Measurements from ENCODE around the gene PHLDB2.

PHLDB2 gene

GRCh38 chr3:111952086-111952485 is 93.0 kb downstream of the PHLDB2 start:
- Histone ChIP-seq H3K36me3 (peaks cover 0 to 13% (median 0%) of the 10 kb centered on the region in 11 experiments; a peak in 4 of 22 replicates), H3K9ac (no peak overlapping the region)

GRCh38 chr3:111952866-111953450 is 93.9 kb downstream of the PHLDB2 start:
- H3K27ac ChIP-seq: no peak overlapping the region
- no peaks in the 10 kb centered on the region for H4K20me1 ChIP-seq
- H3K4me2 ChIP-seq: no peak overlapping the region
- H3K27me3 ChIP-seq: no peaks in the 10 kb centered on the region
- peaks cover 0 to 13% (median 0%) of the 10 kb centered on the region in 11 experiments; a peak in 4 of 22 replicates for H3K36me3 ChIP-seq
- no peak overlapping the region for H3K9ac ChIP-seq
- no peaks in the 10 kb centered on the region for H3K4me1 ChIP-seq
- no peaks in the 10 kb centered on the region for H3K9me3 ChIP-seq (replicated peaks in 1 of 11)
- H3K4me3 ChIP-seq: no peak overlapping the region
- TF ChIP-seq Cebpa-rat (IDR thresholded peaks at IDR 0.05): no peak

More at GRCh38 chr3:111952086-111952485, 93.0 kb downstream of the PHLDB2 start:
- Histone ChIP-seq H3K27ac (no peak overlapping the region), H3K27me3 (no peaks in the 10 kb centered on the region), H4K20me1 (no peaks in the 10 kb centered on the region), H3K4me3 (no peak overlapping the region), H3K4me1 (no peaks in the 10 kb centered on the region), H3K9me3 (replicated peaks in 1 of 11) (no peaks in the 10 kb centered on the region), H3K4me2 (no peak overlapping the region)
- no peak for TF ChIP-seq Cebpa-rat (IDR thresholded peaks at IDR 0.05)

- Histone ChIP-seq H3K9ac (no peak overlapping the region), H3K4me2 (no peak overlapping the region), H3K9me3 (replicated peaks in 1 of 11) (no peaks in the 10 kb centered on the region), H3K4me3 (no peak overlapping the region), H3K27me3 (no peaks in the 10 kb centered on the region), H3K36me3 (peaks cover 0 to 12% (median 0%) of the 10 kb centered on the region in 11 experiments; a peak in 2 of 22 replicates), H4K20me1 (no peaks in the 10 kb centered on the region), H3K27ac (no peak overlapping the region), H3K4me1 (no peaks in the 10 kb centered on the region)
- no peak for TF ChIP-seq Cebpa-rat (IDR thresholded peaks at IDR 0.05)
These were observed 95.3 kb downstream of the PHLDB2 start for GRCh38 chr3:111954228-111954990.

GRCh38 chr3:111955876-111956275 is 96.8 kb downstream of the PHLDB2 start:
- no peak overlapping the region for H3K27ac ChIP-seq
- no peak overlapping the region for H3K4me2 ChIP-seq
- no peaks in the 10 kb centered on the region for H3K9me3 ChIP-seq (replicated peaks in 1 of 11)
- TF ChIP-seq Cebpa-rat (IDR thresholded peaks at IDR 0.05): no peak
- H3K4me1 ChIP-seq: no peaks in the 10 kb centered on the region
- no peak overlapping the region for H3K4me3 ChIP-seq
- H3K27me3 ChIP-seq: no peaks in the 10 kb centered on the region
- H3K9ac ChIP-seq: no peak overlapping the region
- peaks cover 0 to 12% (median 0%) of the 10 kb centered on the region in 11 experiments; a peak in 2 of 22 replicates for H3K36me3 ChIP-seq
- no peaks in the 10 kb centered on the region for H4K20me1 ChIP-seq

- H3K27ac ChIP-seq: no peak overlapping the region
- no peaks in the 10 kb centered on the region for H3K4me1 ChIP-seq
These were observed 97.4 kb downstream of the PHLDB2 start for GRCh38 chr3:111956449-111956848.

GRCh38 chr3:111956995-111957734 is 98.1 kb downstream of the PHLDB2 start:
- Histone ChIP-seq H3K27me3 (no peaks in the 10 kb centered on the region), H3K9me3 (replicated peaks in 1 of 11) (no peaks in the 10 kb centered on the region), H3K4me1 (no peaks in the 10 kb centered on the region), H3K9ac (no peak overlapping the region), H4K20me1 (no peaks in the 10 kb centered on the region), H3K27ac (no peak overlapping the region), H3K4me3 (no peak overlapping the region), H3K36me3 (peaks cover 0 to 12% (median 0%) of the 10 kb centered on the region in 11 experiments; a peak in 2 of 22 replicates), H3K4me2 (no peak overlapping the region)
- no peak for TF ChIP-seq Cebpa-rat (IDR thresholded peaks at IDR 0.05)

More at GRCh38 chr3:111956449-111956848, 97.4 kb downstream of the PHLDB2 start:
- H3K9me3 ChIP-seq (replicated peaks in 1 of 11): no peaks in the 10 kb centered on the region
- H3K36me3 ChIP-seq: peaks cover 0 to 12% (median 0%) of the 10 kb centered on the region in 11 experiments; a peak in 2 of 22 replicates
- H3K4me3 ChIP-seq: no peak overlapping the region
- no peak overlapping the region for H3K9ac ChIP-seq
- no peak overlapping the region for H3K4me2 ChIP-seq
- TF ChIP-seq Cebpa-rat (IDR thresholded peaks at IDR 0.05): no peak
- H3K27me3 ChIP-seq: no peaks in the 10 kb centered on the region
- H4K20me1 ChIP-seq: no peaks in the 10 kb centered on the region

- TF ChIP-seq Cebpa-rat (IDR thresholded peaks at IDR 0.05): no peak
- Histone ChIP-seq H4K20me1 (no peaks in the 10 kb centered on the region), H3K36me3 (no peaks in the 10 kb centered on the region), H3K27me3 (no peaks in the 10 kb centered on the region), H3K9me3 (replicated peaks in 1 of 11) (no peaks in the 10 kb centered on the region), H3K27ac (no peak overlapping the region), H3K9ac (no peak overlapping the region), H3K4me3 (no peak overlapping the region), H3K4me1 (peaks cover 0 to 16% (median 0%) of the 10 kb centered on the region in 10 experiments; a peak in 7 of 20 replicates), H3K4me2 (no peak overlapping the region)
These were observed 102.5 kb downstream of the PHLDB2 start for GRCh38 chr3:111961461-111962164.

- no peak for TF ChIP-seq Cebpa-rat (IDR thresholded peaks at IDR 0.05)
- Histone ChIP-seq H3K4me3 (no peak overlapping the region), H3K9ac (no peak overlapping the region), H3K4me2 (peak overlapping the region in 3 of 11 experiments; percentile 41 to 53 (median 49); a peak in 5 of 22 replicates), H3K36me3 (no peaks in the 10 kb centered on the region), H3K27me3 (no peaks in the 10 kb centered on the region), H3K9me3 (replicated peaks in 1 of 11) (no peaks in the 10 kb centered on the region), H3K4me1 (peaks cover 9 to 23% (median 16%) of the 10 kb centered on the region in 10 experiments), H3K27ac (peak overlapping the region in 2 of 11 experiments; percentile 5 to 53; a peak in 4 of 22 replicates), H4K20me1 (no peaks in the 10 kb centered on the region)
These were observed 104.4 kb downstream of the PHLDB2 start for GRCh38 chr3:111963424-111963823.

GRCh38 chr3:111965484-111965883 is 106.4 kb downstream of the PHLDB2 start:
- Histone ChIP-seq H3K4me1 (peaks cover 16 to 33% (median 25%) of the 10 kb centered on the region in 10 experiments), H3K4me3 (no peak overlapping the region), H3K4me2 (no peak overlapping the region), H3K9me3 (replicated peaks in 1 of 11) (no peaks in the 10 kb centered on the region), H4K20me1 (no peaks in the 10 kb centered on the region), H3K27ac (no peak overlapping the region), H3K9ac (no peak overlapping the region), H3K36me3 (no peaks in the 10 kb centered on the region), H3K27me3 (no peaks in the 10 kb centered on the region)
- no peak for TF ChIP-seq Cebpa-rat (IDR thresholded peaks at IDR 0.05)

Data from BLaER1 treated with 17β-estradiol and CSF1 and Interleukin-3, amounts not matched to agents 10 nM and 100 nM (cell line).